Raji (cell line): Measurements from ENCODE around the gene DRC7.

Experiments
- POLR2A ChIP-seq: IDR thresholded peaks from 2 replicates; pipeline ENCODE4 v1.6.1; 2011; ENCODE audit warnings: low read depth, low read length, control low read depth; ENCODE audit not compliant: insufficient read depth

The DRC7 gene

GRCh38 chr16:57753448-57754353 lies 59.1 kb downstream of the DRC7 start:
- TF ChIP-seq POLR2A: no peak

GRCh38 chr16:57754354-57755060 lies 59.9 kb downstream of the DRC7 start:
- TF ChIP-seq POLR2A: no peak

GRCh38 chr16:57755061-57755684 lies 60.6 kb downstream of the DRC7 start:
- TF ChIP-seq POLR2A: no peak

GRCh38 chr16:57755726-57756423 lies 61.3 kb downstream of the DRC7 start:
- no peak for TF ChIP-seq POLR2A

GRCh38 chr16:57756424-57757325 lies 62.1 kb downstream of the DRC7 start:
- TF ChIP-seq POLR2A: no peak

- TF ChIP-seq POLR2A: no peak
Observed at GRCh38 chr16:57757326-57757786, 62.8 kb downstream of the DRC7 start.

- no peak for TF ChIP-seq POLR2A
Observed at GRCh38 chr16:57757883-57758282, 63.3 kb downstream of the DRC7 start.

GRCh38 chr16:57758331-57759117 lies 63.9 kb downstream of the DRC7 start:
- TF ChIP-seq POLR2A: no peak

GRCh38 chr16:57759131-57759530 lies 64.5 kb downstream of the DRC7 start:
- no peak for TF ChIP-seq POLR2A

GRCh38 chr16:57759541-57760356 lies 65.1 kb downstream of the DRC7 start:
- no peak for TF ChIP-seq POLR2A

GRCh38 chr16:57760357-57761160 lies 66.0 kb downstream of the DRC7 start:
- TF ChIP-seq POLR2A: no peak

- TF ChIP-seq POLR2A: no peak
Observed at GRCh38 chr16:57761301-57761700, 66.7 kb downstream of the DRC7 start.
